Myocyte (in vitro differentiated cells): ENCODE measurements around the gene DNAJC24. TPM values are rescaled to one million over a fixed set of nuclear protein-coding genes. Genes with fewer than 3 reads are reported as not detected.

Experiments used
- DNase-seq: peaks from one replicate; pipeline ENCODE4 v3.0.0-alpha.2; 2012; ENCODE audit warnings: low read depth
- total RNA-seq: library from RNA; depleted of rRNA; stranded (reverse); fragments of >200 nt; gene quantifications from 2 replicates; pipeline ENCODE4 v1.2.3, GENCODE V29; 2014

DNAJC24 gene
- total RNA-seq, 1 donor from 2014 or later = 21.2 TPM

DNA sequence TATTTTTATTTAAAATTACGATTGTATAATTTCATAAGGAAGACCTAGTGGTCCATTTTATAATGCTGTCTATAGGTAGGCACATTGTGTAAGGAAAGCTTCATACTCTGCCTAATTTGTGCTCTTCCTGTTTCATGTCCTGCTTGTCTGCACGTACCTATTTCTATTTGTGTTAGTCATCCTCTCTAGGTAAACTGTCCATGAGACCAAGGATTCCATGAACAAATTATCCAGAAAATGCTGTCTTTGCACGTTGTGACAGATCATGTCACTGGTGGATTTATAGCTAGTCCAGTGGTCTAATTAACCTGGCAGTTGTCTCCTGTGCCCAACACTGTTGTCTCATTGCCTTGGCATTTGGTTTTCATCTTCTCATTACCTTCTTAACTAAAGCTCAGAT is 44.7 kb downstream of the DNAJC24 start:
- DNase-seq = no peak

DNA sequence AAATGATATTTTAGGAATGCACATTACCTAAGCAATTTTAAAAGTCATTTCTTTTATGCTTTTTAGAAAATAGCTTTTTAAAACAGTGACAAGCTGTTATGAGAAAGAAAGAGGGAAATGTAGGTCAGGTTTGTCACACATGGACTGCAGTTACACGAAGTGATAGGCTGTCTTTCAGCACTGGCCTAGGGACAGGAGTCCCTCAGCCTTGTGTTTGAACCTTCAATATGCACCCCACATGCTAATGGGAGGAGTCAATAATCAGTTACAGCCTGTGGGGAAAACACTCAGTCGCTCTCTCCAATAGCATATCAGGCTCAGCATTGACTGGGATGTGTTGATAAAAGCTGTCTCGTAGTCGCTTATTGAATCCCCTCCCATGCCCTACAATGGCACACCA is 45.8 kb downstream of the DNAJC24 start:
- no peak for DNase-seq

GRCh38 chr11:31417357-31417756 is 47.7 kb downstream of the DNAJC24 start:
- DNase-seq = no peak

DNA sequence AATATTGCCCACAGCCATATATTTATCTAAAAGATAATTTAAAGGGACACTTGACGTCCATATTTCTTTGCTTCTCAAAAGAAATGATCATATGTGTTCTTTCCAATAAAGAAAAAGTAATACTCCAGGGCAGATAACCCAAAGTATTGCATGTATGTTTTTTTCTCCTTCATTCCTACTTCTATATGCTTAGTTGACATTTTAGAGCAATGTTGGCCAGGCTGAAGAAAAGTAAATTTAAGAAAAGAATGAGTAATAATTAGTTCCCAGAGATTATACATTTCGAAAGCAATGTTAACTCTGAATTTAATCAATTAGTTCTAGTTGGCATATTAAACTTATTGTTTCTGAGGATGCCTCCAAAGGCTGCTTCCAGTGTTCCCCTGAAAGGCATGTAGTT is 48.2 kb downstream of the DNAJC24 start:
- no peak for DNase-seq

DNA sequence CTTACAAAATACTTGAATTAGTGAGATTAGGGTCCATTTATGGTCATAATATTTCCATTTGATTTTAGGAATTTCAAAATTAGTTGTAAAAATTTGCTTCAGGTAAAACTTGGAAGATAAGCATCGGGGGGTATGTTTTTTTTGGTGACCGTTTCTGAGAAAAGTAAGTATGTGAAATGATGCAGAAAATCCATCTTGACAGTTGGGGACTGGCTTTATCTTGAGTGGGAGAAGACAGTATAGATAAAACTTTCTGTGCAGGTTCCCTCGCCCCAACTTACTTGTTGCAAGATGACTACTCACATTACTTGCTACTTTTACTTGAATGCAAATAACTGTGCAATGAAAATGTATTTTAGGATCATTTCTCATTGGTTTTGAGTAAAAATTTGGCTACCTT is 49.5 kb downstream of the DNAJC24 start:
- DNase-seq = no peak

DNA sequence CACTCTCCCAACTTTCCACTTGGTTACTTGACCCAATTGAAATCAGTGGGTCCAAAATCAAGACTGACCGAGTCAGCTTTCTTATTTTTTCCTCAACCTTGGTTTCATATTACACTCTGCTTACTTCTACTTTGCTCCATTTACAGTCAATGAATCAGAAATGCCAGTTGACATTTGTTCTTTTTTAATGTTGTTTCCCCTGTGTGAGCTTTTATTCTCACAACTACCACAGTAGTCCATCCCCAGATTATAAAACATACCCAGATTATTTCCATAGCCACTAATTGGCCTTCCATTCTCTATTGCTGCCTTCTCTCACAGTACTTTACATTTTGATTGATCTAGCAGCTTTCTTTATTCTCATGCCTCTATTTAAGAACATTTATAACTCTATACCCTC is 50.0 kb downstream of the DNAJC24 start:
- DNase-seq = no peak

- no peak for DNase-seq
These were observed 52.2 kb downstream of the DNAJC24 start for GRCh38 chr11:31421820-31422219.

- no peak for DNase-seq
These were observed 53.0 kb downstream of the DNAJC24 start for GRCh38 chr11:31422703-31423102.

- DNase-seq = no peak
These were observed 55.0 kb downstream of the DNAJC24 start for GRCh38 chr11:31424652-31425051.

DNA sequence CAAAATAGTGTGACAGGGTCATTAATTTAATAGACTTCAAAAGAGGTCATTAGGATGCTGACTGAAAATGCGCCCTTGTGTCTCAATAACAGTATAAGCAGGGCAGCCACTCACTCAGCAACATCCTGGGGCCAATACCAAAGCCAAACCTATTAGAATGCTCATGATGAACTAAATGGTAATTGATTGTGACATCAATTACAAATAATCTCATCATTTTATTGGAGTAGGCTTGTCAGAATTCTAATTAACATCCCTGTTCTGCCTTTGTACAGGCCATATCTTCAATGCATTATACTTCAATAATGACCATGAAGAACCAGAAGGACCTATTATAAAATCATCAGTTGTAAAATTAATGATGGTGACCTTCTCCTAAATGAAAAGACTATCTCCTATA is 64.2 kb downstream of the DNAJC24 start:
- DNase-seq = no peak

- no peak for DNase-seq
These were observed 68.2 kb downstream of the DNAJC24 start for GRCh38 chr11:31437742-31438435.

DNA sequence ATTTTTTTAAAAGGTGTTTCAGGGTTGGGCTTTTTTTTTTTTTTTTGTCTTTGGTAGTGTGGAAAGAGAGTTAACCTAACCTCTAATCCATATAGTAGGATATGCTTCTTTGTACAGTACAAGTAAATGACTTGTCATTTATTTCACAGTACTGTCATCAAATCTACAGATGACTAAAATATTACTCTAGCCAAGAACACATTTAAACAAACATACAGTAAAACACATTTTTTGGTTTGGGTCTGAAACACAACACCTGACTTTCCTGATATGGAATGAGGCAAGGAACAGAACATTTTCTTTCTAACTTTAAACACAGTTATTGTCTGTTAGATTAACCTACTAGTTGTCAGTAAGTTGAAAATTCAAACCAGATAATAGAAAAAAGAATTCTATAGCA is 71.6 kb downstream of the DNAJC24 start:
- no peak for DNase-seq

- DNase-seq = peak; percentile 4
These were observed 72.4 kb downstream of the DNAJC24 start for GRCh38 chr11:31442086-31442485.

DNA sequence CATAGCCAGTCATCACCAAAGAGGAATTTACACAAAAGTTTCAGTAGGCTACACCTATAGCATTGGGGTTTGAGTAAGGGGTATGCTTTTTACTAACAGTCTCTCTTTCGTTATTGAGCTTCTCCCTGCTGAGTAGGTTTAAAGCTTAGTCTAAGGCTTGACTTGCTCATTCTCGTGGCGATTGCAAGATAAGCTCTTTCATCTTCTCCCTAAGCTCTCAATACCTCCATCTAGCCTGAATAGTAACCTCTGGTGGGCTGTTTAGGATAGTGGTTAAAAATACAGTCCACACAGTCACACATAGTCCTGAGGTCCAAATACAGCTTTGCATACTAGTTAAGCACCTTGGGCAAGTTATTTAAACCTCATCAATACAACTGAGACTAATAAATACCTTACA is 74.1 kb downstream of the DNAJC24 start:
- no peak for DNase-seq

- no peak for DNase-seq
These were observed 76.0 kb downstream of the DNAJC24 start for GRCh38 chr11:31445621-31446020.

DNA sequence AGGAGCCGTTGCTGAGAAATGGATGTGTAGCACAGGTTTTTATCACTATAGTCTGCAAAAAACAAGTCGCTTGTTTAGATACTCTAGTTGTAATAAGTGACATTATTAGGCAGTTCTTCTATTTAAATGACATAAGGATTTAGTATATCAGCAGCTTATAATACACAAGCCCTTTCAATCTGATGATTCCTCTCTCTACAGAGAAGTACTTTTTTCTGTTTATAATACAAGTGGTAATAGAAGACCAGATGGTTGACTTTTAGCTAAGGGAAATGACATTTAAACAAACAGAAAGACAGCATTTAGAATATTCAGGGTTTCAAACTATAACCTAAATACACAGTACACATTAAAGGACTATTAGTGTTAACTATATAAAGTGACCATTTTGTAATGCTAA is 79.4 kb downstream of the DNAJC24 start:
- DNase-seq = no peak

DNA sequence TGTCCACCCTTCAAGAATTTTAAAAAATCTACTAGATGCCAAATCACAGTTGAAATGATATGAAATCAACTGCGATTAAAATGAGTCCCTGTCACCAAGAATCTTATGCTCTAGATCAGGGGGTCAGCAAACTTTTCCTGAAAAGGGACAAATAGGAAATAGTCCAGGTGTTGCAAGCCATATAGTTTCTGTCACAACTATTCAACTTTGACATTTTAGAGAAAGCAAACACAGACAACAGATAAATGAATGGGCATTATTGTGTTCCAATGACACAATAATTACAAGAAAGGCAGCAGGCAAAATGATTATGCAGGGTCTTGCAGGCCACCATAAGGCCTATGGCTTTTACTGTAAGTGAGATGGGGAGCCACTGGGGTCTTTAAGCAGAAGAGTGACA is 81.2 kb downstream of the DNAJC24 start:
- no peak for DNase-seq

DNA sequence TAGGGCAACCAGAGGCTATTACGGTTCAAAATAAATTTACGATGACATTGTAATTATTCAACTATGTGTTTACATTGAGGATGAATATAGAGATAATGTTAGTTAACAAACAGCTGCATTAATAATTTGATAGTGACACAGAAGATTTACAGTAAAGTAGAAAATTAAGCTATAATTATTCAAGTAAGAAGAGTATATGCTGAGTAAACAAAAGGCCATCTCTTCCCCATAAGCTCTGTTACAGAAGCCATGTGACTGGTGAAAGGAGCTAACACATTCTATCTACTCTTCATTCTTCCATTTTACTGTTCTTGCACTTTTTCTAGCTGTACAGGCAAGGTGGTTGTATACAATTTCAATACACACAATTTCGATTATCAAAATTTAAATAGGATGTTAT is 85.5 kb downstream of the DNAJC24 start:
- DNase-seq = no peak

GRCh38 chr11:31464436-31464835 is 94.8 kb downstream of the DNAJC24 start:
- DNase-seq = no peak

DNA sequence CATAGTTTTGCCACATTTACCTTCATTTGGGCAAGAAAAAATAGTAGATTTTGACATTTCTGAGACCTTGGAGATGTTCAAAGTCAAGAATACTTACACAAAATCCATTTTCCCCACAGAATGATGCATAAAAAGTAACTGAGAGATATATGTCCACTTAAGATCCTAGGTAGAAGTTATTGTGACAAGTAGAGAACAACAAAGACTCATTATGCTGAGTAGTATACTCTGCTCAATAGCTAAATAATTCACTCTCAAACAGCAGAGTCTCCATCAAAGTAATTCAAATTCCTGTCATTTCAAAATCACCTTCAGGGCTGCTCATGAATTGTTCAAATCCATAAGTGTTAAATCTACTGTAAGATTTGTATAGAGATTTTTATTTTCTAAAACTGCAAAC is 104.4 kb downstream of the DNAJC24 start:
- no peak for DNase-seq

- DNase-seq = no peak
These were observed 108.0 kb downstream of the DNAJC24 start for GRCh38 chr11:31477528-31478222.

GRCh38 chr11:31478223-31478590 is 108.5 kb downstream of the DNAJC24 start:
- no peak for DNase-seq

- no peak for DNase-seq
These were observed 109.4 kb downstream of the DNAJC24 start for GRCh38 chr11:31479066-31479465.
